Liver (tissue), 9 donors: ENCODE measurements around the gene SPIN1. TPM values are rescaled to one million over a fixed set of nuclear protein-coding genes. Genes with fewer than 3 reads are reported as not detected.

ENCODE experiments used
- DNase-seq: peaks from one replicate; pipeline ENCODE4 v3.0.0-alpha.2; 2017; ENCODE audit warnings: low spot score
- H3K27ac ChIP-seq, 2 donors: one replicate each; pipeline ENCODE4 v1.7.0; 2013; ENCODE audit warnings: inconsistent platforms in 2 of 2, low read length in 2 of 2, control low read depth in 1 of 2, low read depth in 1 of 2, mild to moderate bottlenecking in 1 of 2
- H3K27me3 ChIP-seq, 4 donors: one replicate each; pipeline versions ENCODE4 v1.6.1 to v1.7.0; 2013; ENCODE audit warnings: low read length in 3 of 4, inconsistent platforms in 1 of 4, mild to moderate bottlenecking in 1 of 4, moderate library complexity in 1 of 4; ENCODE audit not compliant: control insufficient read depth in 4 of 4, insufficient read depth in 4 of 4
- H3K36me3 ChIP-seq, 4 donors: one replicate each; pipeline versions ENCODE4 v1.6.1 to v1.7.0; 2013; ENCODE audit warnings: low read length in 3 of 4, mild to moderate bottlenecking in 3 of 4, low read depth in 1 of 4, moderate library complexity in 1 of 4; ENCODE audit not compliant: control insufficient read depth in 4 of 4, insufficient read depth in 3 of 4
- H3K4me1 ChIP-seq, 4 donors: one replicate each; pipeline versions ENCODE4 v1.6.1 to v1.7.0; 2013; ENCODE audit warnings: low read length in 3 of 4, mild to moderate bottlenecking in 3 of 4, moderate library complexity in 1 of 4; ENCODE audit not compliant: control insufficient read depth in 4 of 4, insufficient read depth in 4 of 4
- H3K4me3 ChIP-seq, 3 donors: one replicate each; pipeline versions ENCODE4 v1.6.1 to v1.7.0; 2013; ENCODE audit warnings: low read length in 3 of 3, control low read depth in 1 of 3, low read depth in 1 of 3, mild to moderate bottlenecking in 1 of 3
- H3K9ac ChIP-seq, 2 donors: one replicate each; pipeline ENCODE4 v1.7.0; 2013; ENCODE audit warnings: low read length in 2 of 2, mild to moderate bottlenecking in 2 of 2, moderate library complexity in 2 of 2, control low read depth in 1 of 2, low read depth in 1 of 2
- H3K9me3 ChIP-seq, 4 donors: one replicate each; pipeline versions ENCODE4 v1.6.1 to v1.7.0; 2013; ENCODE audit warnings: low read length in 3 of 4; ENCODE audit not compliant: control insufficient read depth in 4 of 4
- EGR1 ChIP-seq, 2 donors: IDR thresholded peaks; 2 replicates each; pipeline ENCODE4 v1.6.1; 2016 to 2018; ENCODE audit warnings: antibody characterized with exemption in 2 of 2, low read depth in 2 of 2
- FOXA1 ChIP-seq: IDR thresholded peaks from 2 replicates; pipeline ENCODE4 v1.6.1; 2016; ENCODE audit warnings: antibody characterized with exemption
- FOXA2 ChIP-seq: IDR thresholded peaks from 2 replicates; pipeline ENCODE4 v1.6.1; 2016; ENCODE audit warnings: antibody characterized with exemption
- GABPA ChIP-seq, 2 donors: IDR thresholded peaks in 1 of 2; conservative IDR thresholded peaks in 1 of 2; 2 replicates each; pipeline ENCODE4 v1.6.1; 2016; ENCODE audit warnings: antibody characterized with exemption in 2 of 2, mild to moderate bottlenecking in 1 of 2, moderate library complexity in 1 of 2
- HNF4A ChIP-seq, 2 donors: conservative IDR thresholded peaks; 2 replicates each; pipeline ENCODE4 v1.6.1; 2016; ENCODE audit warnings: antibody characterized with exemption in 2 of 2, mild to moderate bottlenecking in 2 of 2
- HNF4G ChIP-seq: IDR thresholded peaks from 2 replicates; pipeline ENCODE4 v1.6.1; 2016; ENCODE audit warnings: antibody characterized with exemption
- JUND ChIP-seq, 2 donors: IDR thresholded peaks; 2 replicates each; pipeline ENCODE4 v1.6.1; 2016; ENCODE audit warnings: antibody characterized with exemption in 2 of 2
- MAX ChIP-seq: IDR thresholded peaks from 2 replicates; pipeline ENCODE4 v1.6.1; 2016; ENCODE audit warnings: antibody characterized with exemption
- NR2F2 ChIP-seq: IDR thresholded peaks from 2 replicates; pipeline ENCODE4 v1.6.1; 2016; ENCODE audit warnings: antibody characterized with exemption
- RAD21 ChIP-seq, 2 donors: IDR thresholded peaks; 2 replicates each; pipeline ENCODE4 v1.6.1; 2016; ENCODE audit warnings: antibody characterized with exemption in 2 of 2, mild to moderate bottlenecking in 2 of 2
- REST ChIP-seq: IDR thresholded peaks from 2 replicates; pipeline ENCODE4 v1.6.1; 2016; ENCODE audit warnings: antibody characterized with exemption, mild to moderate bottlenecking
- RXRA ChIP-seq, 2 donors: IDR thresholded peaks; 2 replicates each; pipeline ENCODE4 v1.6.1; 2017 to 2018; ENCODE audit warnings: antibody characterized with exemption in 2 of 2, mild to moderate bottlenecking in 1 of 2
- SP1 ChIP-seq: IDR thresholded peaks from 2 replicates; pipeline ENCODE4 v1.6.1; 2018; ENCODE audit warnings: antibody characterized with exemption, mild to moderate bottlenecking
- TAF1 ChIP-seq: conservative IDR thresholded peaks from 2 replicates; pipeline ENCODE4 v1.6.1; 2016; ENCODE audit warnings: antibody characterized with exemption, mild to moderate bottlenecking
- YY1 ChIP-seq: IDR thresholded peaks from 2 replicates; pipeline ENCODE4 v1.6.1; 2016; ENCODE audit warnings: antibody characterized with exemption, mild to moderate bottlenecking
- WGBS: extraction: QIAGEN DNeasy Blood & Tissue Kit; methylation state at CpG from one replicate; pipeline ENCODE4 v1.1.7; 2013; 5-methylcytosine and 5-hydroxymethylcytosine counted together
- polyA plus RNA-seq, 2 donors: library from polyadenylated mRNA; stranded (reverse) in 1 of 2; unstranded in 1 of 2; fragments of 200-250 nt in 1 of 2; fragments of >200 nt in 1 of 2; fragmentation: Nextera tagmentation in 1 of 2; extraction: Ambion mirVana in 1 of 2; gene quantifications; one replicate each; pipeline versions ENCODE4 v1.2.1 to v1.2.3, GENCODE V29; 2013 to 2015
- total RNA-seq, 2 donors: library from RNA; depleted of rRNA; stranded (reverse); fragments of >200 nt; gene quantifications; one replicate each; pipeline ENCODE4 v1.2.3, GENCODE V29; 2014
- TF ChIP-seq, protein P1 (sequence below): fragments of 150-350 bp; IDR thresholded peaks from 2 replicates; pipeline ENCODE4 v1.5.1; 2017; ENCODE audit warnings: improper control_type of control experiment, low read depth, low read length; ENCODE audit not compliant: missing input control
- TF ChIP-seq, protein P2 (sequence below): IDR thresholded peaks from 2 replicates; pipeline ENCODE4 v1.6.1; 2016; ENCODE audit warnings: antibody characterized with exemption
- TF ChIP-seq, protein P3 (sequence below): IDR thresholded peaks from 2 replicates; pipeline ENCODE4 v1.6.1; 2016; ENCODE audit warnings: antibody characterized with exemption
- donor health status: healthy.
- donor health status: healthy.
- donor health status: healthy.
- donor health status: healthy.
- donor health status: healthy.

The SPIN1 gene
- total RNA-seq, result 10 to 100 TPM; 27.4 to 30.3 TPM
- polyA plus RNA-seq, result 1 to 10 TPM; 9.0 to 9.9 TPM

GRCh38 chr9:88388203-88388885 is at the start of gene SPIN1:
Gene SPIN1, plus strand, starts transcription at chr9:88388444. Its CDS starts 38,096 bp downstream, at chr9:88426540.
- peaks cover 2 to 23% (median 22%) of the 10 kb centered on the region in 4 donors for H3K4me1 ChIP-seq
- H3K4me3 ChIP-seq, result peak within 1 kb of the TSS; percentile 83 to 99 (median 93)
- DNase-seq, result peak; percentile 83
- H3K36me3 ChIP-seq, result no peaks in the 10 kb centered on the region
- H3K27me3 ChIP-seq, result no peaks in the 10 kb centered on the region
- peak within 1 kb of the TSS; percentile 13 to 82 for H3K9ac ChIP-seq
- no peak for TF ChIP-seq NR2F2
- TF ChIP-seq, protein P1, sequence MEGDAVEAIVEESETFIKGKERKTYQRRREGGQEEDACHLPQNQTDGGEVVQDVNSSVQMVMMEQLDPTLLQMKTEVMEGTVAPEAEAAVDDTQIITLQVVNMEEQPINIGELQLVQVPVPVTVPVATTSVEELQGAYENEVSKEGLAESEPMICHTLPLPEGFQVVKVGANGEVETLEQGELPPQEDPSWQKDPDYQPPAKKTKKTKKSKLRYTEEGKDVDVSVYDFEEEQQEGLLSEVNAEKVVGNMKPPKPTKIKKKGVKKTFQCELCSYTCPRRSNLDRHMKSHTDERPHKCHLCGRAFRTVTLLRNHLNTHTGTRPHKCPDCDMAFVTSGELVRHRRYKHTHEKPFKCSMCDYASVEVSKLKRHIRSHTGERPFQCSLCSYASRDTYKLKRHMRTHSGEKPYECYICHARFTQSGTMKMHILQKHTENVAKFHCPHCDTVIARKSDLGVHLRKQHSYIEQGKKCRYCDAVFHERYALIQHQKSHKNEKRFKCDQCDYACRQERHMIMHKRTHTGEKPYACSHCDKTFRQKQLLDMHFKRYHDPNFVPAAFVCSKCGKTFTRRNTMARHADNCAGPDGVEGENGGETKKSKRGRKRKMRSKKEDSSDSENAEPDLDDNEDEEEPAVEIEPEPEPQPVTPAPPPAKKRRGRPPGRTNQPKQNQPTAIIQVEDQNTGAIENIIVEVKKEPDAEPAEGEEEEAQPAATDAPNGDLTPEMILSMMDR, result peak; percentile 73
- H3K9me3 ChIP-seq, result no peaks in the 10 kb centered on the region
- WGBS, result under 1% methylated on average over 106 of the region's 106 CpGs
- H3K27ac ChIP-seq, result peak within 1 kb of the TSS; percentile 79 to 89

DNA sequence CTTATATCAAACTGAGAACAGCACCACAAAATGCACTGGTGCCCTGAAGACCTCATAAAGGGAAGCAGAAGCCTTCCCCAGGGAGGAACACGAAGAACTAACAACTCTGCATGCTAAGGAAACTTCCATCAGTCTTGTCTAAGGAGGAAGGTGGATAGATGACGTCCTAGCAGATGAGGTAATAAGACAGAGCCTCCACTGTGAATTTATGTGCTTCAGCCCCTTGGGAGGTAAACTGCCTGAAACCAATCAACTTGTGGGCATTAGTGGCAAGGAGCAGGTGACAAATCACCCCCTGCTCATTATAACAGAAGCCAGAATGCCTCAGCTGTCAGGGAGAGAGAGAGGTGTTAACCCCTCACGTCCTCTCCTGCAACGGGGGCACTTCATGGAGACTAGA is 48.9 kb upstream of the SPIN1 start:
- Histone ChIP-seq H3K4me1 (peaks cover 0 to 3% (median 0%) of the 10 kb centered on the region in 4 donors), H3K27me3 (no peaks in the 10 kb centered on the region), H3K9me3 (no peaks in the 10 kb centered on the region), H3K4me3 (no peak overlapping the region), H3K36me3 (no peaks in the 10 kb centered on the region), H3K27ac (no peak overlapping the region), H3K9ac (no peak overlapping the region)
- TF ChIP-seq HNF4A (conservative IDR thresholded peaks at IDR 0.05) (no peak), MAX (no peak), FOXA2 (no peak), HNF4G (no peak), SP1 (no peak), RAD21 (IDR thresholded peaks at IDR 0.05) (no peak), REST (no peak), FOXA1 (no peak), NR2F2 (no peak), TAF1 (no peak), YY1 (no peak), JUND (IDR thresholded peaks at IDR 0.05) (no peak), RXRA (IDR thresholded peaks at IDR 0.05) (no peak), EGR1 (IDR thresholded peaks at IDR 0.05; ENCODE audit: low read depth in 2 of 2) (no peak), GABPA (IDR thresholded peaks at IDR 0.05 in 1 of 2, conservative IDR thresholded peaks at IDR 0.05 in 1 of 2) (no peak)
- TF ChIP-seq, protein P2, sequence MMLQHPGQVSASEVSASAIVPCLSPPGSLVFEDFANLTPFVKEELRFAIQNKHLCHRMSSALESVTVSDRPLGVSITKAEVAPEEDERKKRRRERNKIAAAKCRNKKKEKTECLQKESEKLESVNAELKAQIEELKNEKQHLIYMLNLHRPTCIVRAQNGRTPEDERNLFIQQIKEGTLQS, result no peak
- TF ChIP-seq, protein P3, sequence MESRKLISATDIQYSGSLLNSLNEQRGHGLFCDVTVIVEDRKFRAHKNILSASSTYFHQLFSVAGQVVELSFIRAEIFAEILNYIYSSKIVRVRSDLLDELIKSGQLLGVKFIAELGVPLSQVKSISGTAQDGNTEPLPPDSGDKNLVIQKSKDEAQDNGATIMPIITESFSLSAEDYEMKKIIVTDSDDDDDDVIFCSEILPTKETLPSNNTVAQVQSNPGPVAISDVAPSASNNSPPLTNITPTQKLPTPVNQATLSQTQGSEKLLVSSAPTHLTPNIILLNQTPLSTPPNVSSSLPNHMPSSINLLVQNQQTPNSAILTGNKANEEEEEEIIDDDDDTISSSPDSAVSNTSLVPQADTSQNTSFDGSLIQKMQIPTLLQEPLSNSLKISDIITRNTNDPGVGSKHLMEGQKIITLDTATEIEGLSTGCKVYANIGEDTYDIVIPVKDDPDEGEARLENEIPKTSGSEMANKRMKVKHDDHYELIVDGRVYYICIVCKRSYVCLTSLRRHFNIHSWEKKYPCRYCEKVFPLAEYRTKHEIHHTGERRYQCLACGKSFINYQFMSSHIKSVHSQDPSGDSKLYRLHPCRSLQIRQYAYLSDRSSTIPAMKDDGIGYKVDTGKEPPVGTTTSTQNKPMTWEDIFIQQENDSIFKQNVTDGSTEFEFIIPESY, result no peak
- TF ChIP-seq, protein P1, result no peak
- 42% methylated on average over 4 of the region's 4 CpGs for WGBS
- DNase-seq, result no peak
